ENCODE measurements around the gene SNX19.
"Not testable (repeated sequence)": the region's sequence is repeated elsewhere in the genome, so short reads cannot be mapped to it uniquely, and the experiment has no call there.

The SNX19 gene

GRCh38 chr11:130872513-130872912, 43.8 kb downstream of the SNX19 start:
- no peak overlapping the region for H3K4me3 ChIP-seq (ENCODE audit: low read length)
- TF ChIP-seq ZNF274 (IDR thresholded peaks at IDR 0.05; ENCODE audit: low read depth, low read length) = no peak

- no peak overlapping the region for H3K4me3 ChIP-seq (ENCODE audit: low read length)
- TF ChIP-seq ZNF274 (IDR thresholded peaks at IDR 0.05; ENCODE audit: low read depth, low read length) = no peak
Observed at GRCh38 chr11:130872102-130872501, 44.2 kb downstream of the SNX19 start.

- no peak for TF ChIP-seq ZNF274 (IDR thresholded peaks at IDR 0.05; ENCODE audit: low read depth, low read length)
- no peak overlapping the region for H3K4me3 ChIP-seq (ENCODE audit: low read length)
Observed at GRCh38 chr11:130871616-130872015, 44.7 kb downstream of the SNX19 start.

GRCh38 chr11:130868721-130869390, 47.4 kb downstream of the SNX19 start:
- no peak for TF ChIP-seq ZNF274 (IDR thresholded peaks at IDR 0.05; ENCODE audit: low read depth, low read length)
- H3K4me3 ChIP-seq (ENCODE audit: low read length) = no peak overlapping the region

GRCh38 chr11:130868086-130868710, 48.1 kb downstream of the SNX19 start:
- no peak for TF ChIP-seq ZNF274 (IDR thresholded peaks at IDR 0.05; ENCODE audit: low read depth, low read length)
- H3K4me3 ChIP-seq (ENCODE audit: low read length) = no peak overlapping the region

- no peak overlapping the region for H3K4me3 ChIP-seq (ENCODE audit: low read length)
- no peak for TF ChIP-seq ZNF274 (IDR thresholded peaks at IDR 0.05; ENCODE audit: low read depth, low read length)
Observed at GRCh38 chr11:130866831-130867230, 49.4 kb downstream of the SNX19 start.

- H3K4me3 ChIP-seq (ENCODE audit: low read length) = no peak overlapping the region
- TF ChIP-seq ZNF274 (IDR thresholded peaks at IDR 0.05; ENCODE audit: low read depth, low read length) = no peak
Observed at GRCh38 chr11:130865774-130866114, 50.5 kb downstream of the SNX19 start.

- no peak for TF ChIP-seq ZNF274 (IDR thresholded peaks at IDR 0.05; ENCODE audit: low read depth, low read length)
- H3K4me3 ChIP-seq (ENCODE audit: low read length) = no peak overlapping the region
Observed at GRCh38 chr11:130865091-130865773, 51.0 kb downstream of the SNX19 start.

GRCh38 chr11:130861902-130862860, 54.1 kb downstream of the SNX19 start:
- TF ChIP-seq ZNF274 (IDR thresholded peaks at IDR 0.05; ENCODE audit: low read depth, low read length) = no peak
- H3K4me3 ChIP-seq (ENCODE audit: low read length) = no peak overlapping the region

GRCh38 chr11:130861283-130861682, 55.0 kb downstream of the SNX19 start:
- no peak overlapping the region for H3K4me3 ChIP-seq (ENCODE audit: low read length)
- TF ChIP-seq ZNF274 (IDR thresholded peaks at IDR 0.05; ENCODE audit: low read depth, low read length) = no peak

GRCh38 chr11:130859886-130860285, 56.4 kb downstream of the SNX19 start:
- H3K4me3 ChIP-seq (ENCODE audit: low read length) = no peak overlapping the region
- TF ChIP-seq ZNF274 (IDR thresholded peaks at IDR 0.05; ENCODE audit: low read depth, low read length) = no peak

GRCh38 chr11:130858215-130858614, 58.1 kb downstream of the SNX19 start:
- TF ChIP-seq ZNF274 (IDR thresholded peaks at IDR 0.05; ENCODE audit: low read depth, low read length) = no peak
- no peak overlapping the region for H3K4me3 ChIP-seq (ENCODE audit: low read length)

- not testable (repeated sequence) for H3K4me3 ChIP-seq (ENCODE audit: low read length)
Observed at GRCh38 chr11:130855707-130856106, 60.6 kb downstream of the SNX19 start.

- H3K4me3 ChIP-seq (ENCODE audit: low read length) = no peak overlapping the region
- TF ChIP-seq ZNF274 (IDR thresholded peaks at IDR 0.05; ENCODE audit: low read depth, low read length) = no peak
Observed at GRCh38 chr11:130854483-130854882, 61.8 kb downstream of the SNX19 start.

Measured in GM08714 (cell line).